ENCODE measurements around the gene KAZN. TPM values are rescaled to one million over a fixed set of nuclear protein-coding genes. Genes with fewer than 3 reads are reported as not detected.

Gene KAZN
- polyA plus RNA-seq, 1 experiment = 3.7 TPM

GRCh38 chr1:14913482-14914177 is 315.1 kb downstream of the KAZN start:
- no peaks in the 10 kb centered on the region for H3K27me3 ChIP-seq (ENCODE audit: control insufficient read depth, insufficient read depth, low read length)
- POLR2A ChIA-PET = no interaction called here
- no peak for DNase-seq (ENCODE audit: low read depth, low spot score)
- H3K9me3 ChIP-seq (ENCODE audit: control insufficient read depth, insufficient read depth, low read length) = no peaks in the 10 kb centered on the region
- TF ChIP-seq CTCF (IDR thresholded peaks at IDR 0.05; ENCODE audit: low read depth, low read length) = no peak
- CTCF ChIA-PET = interaction anchor here (0.6 to 2.7 kb wide), 7 partner anchors 10 to 134 kb away, joined by 3 to 34 read pairs (median 4); no protein-coding TSS in a partner anchor
- H3K4me3 ChIP-seq (ENCODE audit: low read depth, low read length) = no peak overlapping the region
- no peak overlapping the region for H3K27ac ChIP-seq (ENCODE audit: low read depth, low read length)

- no peak for TF ChIP-seq CTCF (IDR thresholded peaks at IDR 0.05; ENCODE audit: low read depth, low read length)
- DNase-seq (ENCODE audit: low read depth, low spot score) = no peak
- CTCF ChIA-PET = interaction anchor here (0.5 to 2.7 kb wide), 34 partner anchors 8 to 1380 kb away, joined by 3 to 34 read pairs (median 4); no protein-coding TSS in a partner anchor
- POLR2A ChIA-PET = no interaction called here
- Histone ChIP-seq H3K4me3 (ENCODE audit: low read depth, low read length) (no peak overlapping the region), H3K27ac (ENCODE audit: low read depth, low read length) (no peak overlapping the region), H3K27me3 (ENCODE audit: control insufficient read depth, insufficient read depth, low read length) (no peaks in the 10 kb centered on the region), H3K9me3 (ENCODE audit: control insufficient read depth, insufficient read depth, low read length) (no peaks in the 10 kb centered on the region)
Observed at GRCh38 chr1:14914351-14914988, 316.0 kb downstream of the KAZN start.

GRCh38 chr1:14915356-14916054 is 317.0 kb downstream of the KAZN start:
- Histone ChIP-seq H3K4me3 (ENCODE audit: low read depth, low read length) (no peak overlapping the region), H3K27me3 (ENCODE audit: control insufficient read depth, insufficient read depth, low read length) (no peaks in the 10 kb centered on the region), H3K27ac (ENCODE audit: low read depth, low read length) (no peak overlapping the region), H3K9me3 (ENCODE audit: control insufficient read depth, insufficient read depth, low read length) (no peaks in the 10 kb centered on the region)
- TF ChIP-seq CTCF (IDR thresholded peaks at IDR 0.05; ENCODE audit: low read depth, low read length) = peak; percentile 95
- no peak for DNase-seq (ENCODE audit: low read depth, low spot score)
- POLR2A ChIA-PET = no interaction called here
- CTCF ChIA-PET = interaction anchor here (0.6 to 2.7 kb wide), 23 partner anchors 8 to 525 kb away, joined by 3 to 34 read pairs (median 4); no protein-coding TSS in a partner anchor

- POLR2A ChIA-PET = no interaction called here
- TF ChIP-seq CTCF (IDR thresholded peaks at IDR 0.05; ENCODE audit: low read depth, low read length) = no peak
- no peak for DNase-seq (ENCODE audit: low read depth, low spot score)
- Histone ChIP-seq H3K27ac (ENCODE audit: low read depth, low read length) (no peak overlapping the region), H3K4me3 (ENCODE audit: low read depth, low read length) (no peak overlapping the region), H3K9me3 (ENCODE audit: control insufficient read depth, insufficient read depth, low read length) (no peaks in the 10 kb centered on the region), H3K27me3 (ENCODE audit: control insufficient read depth, insufficient read depth, low read length) (no peaks in the 10 kb centered on the region)
- CTCF ChIA-PET = interaction anchor here (1.0 to 1.4 kb wide), 2 partner anchors 108 to 128 kb away, joined by 3 to 4 read pairs; no protein-coding TSS in a partner anchor
Observed at GRCh38 chr1:14919289-14919688, 320.8 kb downstream of the KAZN start.
